GM21576 (cell line): ENCODE results near the gene SLC35F2.
"Not testable (repeated sequence)": the region's sequence is repeated elsewhere in the genome, so short reads cannot be mapped to it uniquely, and the experiment has no call there.

Experiments used
- ATAC-seq: cut with Tn5 transposase; IDR thresholded peaks from one replicate; pipeline ENCODE4 v1.9.1; 2021; ENCODE audit warnings: mild to moderate bottlenecking, moderate library complexity; ENCODE audit not compliant: unreplicated experiment

SLC35F2 gene, protein sequence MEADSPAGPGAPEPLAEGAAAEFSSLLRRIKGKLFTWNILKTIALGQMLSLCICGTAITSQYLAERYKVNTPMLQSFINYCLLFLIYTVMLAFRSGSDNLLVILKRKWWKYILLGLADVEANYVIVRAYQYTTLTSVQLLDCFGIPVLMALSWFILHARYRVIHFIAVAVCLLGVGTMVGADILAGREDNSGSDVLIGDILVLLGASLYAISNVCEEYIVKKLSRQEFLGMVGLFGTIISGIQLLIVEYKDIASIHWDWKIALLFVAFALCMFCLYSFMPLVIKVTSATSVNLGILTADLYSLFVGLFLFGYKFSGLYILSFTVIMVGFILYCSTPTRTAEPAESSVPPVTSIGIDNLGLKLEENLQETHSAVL

GRCh38 chr11:107858217-107859070 is at the start of gene SLC35F2:
SLC35F2 (minus strand) TSS chr11:107858787; CDS start chr11:107858767, 20 bp downstream.
- peak; percentile 89 for ATAC-seq

DNA sequence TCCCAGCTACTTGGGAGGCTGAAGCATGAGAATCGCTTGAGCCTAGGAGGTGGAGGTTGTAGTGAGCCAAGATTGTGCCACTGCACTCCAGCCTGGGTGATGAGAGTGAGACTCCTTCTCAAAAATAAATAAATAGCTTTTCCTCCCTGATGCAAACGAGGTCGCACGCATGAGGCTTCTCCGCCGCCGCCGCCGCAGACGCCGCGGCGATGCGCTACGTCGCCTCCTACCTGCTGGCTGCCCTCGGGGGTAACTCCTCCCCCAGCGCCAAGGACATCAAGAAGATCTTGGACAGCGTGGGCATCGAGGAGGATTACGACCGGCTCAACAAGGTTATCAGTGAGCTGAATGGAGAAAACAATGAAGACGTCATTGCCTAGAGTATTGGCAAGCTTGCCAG is 49.6 kb upstream of the SLC35F2 start:
- no peak for ATAC-seq

GRCh38 chr11:107898270-107898669 is 39.7 kb upstream of the SLC35F2 start:
- ATAC-seq, result peak; percentile 77

DNA sequence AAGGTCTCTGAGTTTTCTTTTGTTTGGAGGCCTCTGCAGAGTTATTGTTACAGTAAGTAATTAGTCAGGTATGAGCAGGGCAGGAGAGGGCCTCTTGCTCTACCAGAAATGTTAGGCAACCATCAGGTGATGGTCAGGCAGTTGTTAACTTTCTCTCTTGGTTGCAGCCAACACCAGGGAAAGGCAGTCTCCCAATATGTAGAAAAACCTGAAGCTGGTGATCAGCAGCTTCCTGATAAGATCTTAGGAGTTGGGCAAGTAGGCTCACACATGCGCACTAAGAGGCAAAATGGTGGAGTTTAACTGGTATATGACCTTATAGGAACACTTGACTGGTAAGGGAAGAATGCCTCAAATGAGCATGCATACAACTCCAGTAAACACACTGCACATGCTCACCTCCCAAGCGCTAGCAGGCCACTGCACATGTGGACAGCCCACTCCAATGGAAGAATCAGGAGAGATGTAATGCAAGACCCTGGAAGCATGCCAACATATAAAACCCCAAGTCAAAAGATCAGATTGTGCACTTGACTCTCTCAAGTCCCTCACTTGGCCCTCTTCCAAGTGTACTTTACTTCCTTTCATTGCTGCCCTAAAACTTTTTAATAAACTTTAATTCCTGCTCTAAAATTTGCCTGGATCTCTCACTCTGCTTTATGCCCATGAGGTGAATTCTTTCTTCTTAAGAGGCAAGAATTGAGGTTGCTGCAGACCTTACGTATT is 23.7 kb upstream of the SLC35F2 start:
- ATAC-seq, result no peak

- not testable (repeated sequence) for ATAC-seq
Observed at GRCh38 chr11:107881471-107881870, 22.9 kb upstream of the SLC35F2 start.

- no peak for ATAC-seq
Observed at GRCh38 chr11:107876141-107876540, 17.6 kb upstream of the SLC35F2 start.

GRCh38 chr11:107864591-107864990 is 6.0 kb upstream of the SLC35F2 start:
- ATAC-seq, result no peak

DNA sequence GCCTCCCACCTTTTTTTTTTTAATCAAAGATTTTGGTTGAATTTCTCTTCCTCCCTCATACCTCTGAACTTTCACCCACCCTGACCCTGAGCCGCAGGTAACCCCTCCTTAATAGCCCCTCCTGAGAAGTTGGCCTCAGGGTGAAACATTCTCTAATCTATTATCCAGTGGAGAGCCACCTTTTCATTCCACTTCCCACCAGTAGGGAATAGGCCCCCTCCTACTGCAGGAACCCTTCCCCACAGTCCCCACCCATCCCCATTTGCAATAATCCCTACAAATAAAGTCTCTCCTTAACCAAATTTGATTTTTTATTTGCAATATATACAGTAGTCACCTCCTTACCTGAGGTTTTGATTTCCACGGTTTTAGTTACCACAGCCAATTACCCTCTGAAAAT is 2.1 kb upstream of the SLC35F2 start:
- no peak for ATAC-seq

GRCh38 chr11:107860240-107860620 is 1.6 kb upstream of the SLC35F2 start:
- ATAC-seq, result not testable (repeated sequence)

- ATAC-seq, result no peak
Observed at GRCh38 chr11:107859459-107860239, 1.1 kb upstream of the SLC35F2 start.

DNA sequence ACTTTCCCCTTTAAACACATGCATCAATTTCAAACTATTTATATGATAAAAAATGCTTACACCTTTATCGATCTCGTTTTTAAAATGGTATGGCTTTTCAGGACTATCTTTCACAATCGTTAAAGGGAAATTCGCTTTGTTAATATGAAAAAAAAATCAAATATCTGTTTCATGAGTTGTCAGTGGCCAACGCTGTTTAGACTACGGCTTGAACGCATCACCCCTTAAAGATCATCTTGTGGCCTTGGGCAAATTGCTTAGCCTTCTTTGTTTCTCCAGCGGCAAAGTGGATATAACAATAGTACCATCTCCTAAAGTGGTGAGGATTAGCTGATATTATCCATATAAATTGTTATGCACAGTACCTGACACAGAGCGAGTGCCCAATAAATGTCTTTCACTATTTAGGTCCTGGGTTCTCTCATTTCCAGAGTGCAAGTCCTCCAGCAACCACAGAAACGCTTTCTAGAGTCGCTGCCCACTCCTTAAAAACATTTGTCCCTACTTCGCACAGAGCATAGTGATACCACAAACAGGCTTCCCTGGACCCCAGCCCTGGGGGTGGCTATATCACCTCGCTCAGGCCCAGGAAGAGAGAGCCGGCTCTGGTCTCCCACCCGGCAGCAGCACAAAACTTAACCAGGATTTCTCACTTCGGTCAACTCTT is 904 bp downstream of the SLC35F2 start:
- peak; percentile 2 for ATAC-seq

DNA sequence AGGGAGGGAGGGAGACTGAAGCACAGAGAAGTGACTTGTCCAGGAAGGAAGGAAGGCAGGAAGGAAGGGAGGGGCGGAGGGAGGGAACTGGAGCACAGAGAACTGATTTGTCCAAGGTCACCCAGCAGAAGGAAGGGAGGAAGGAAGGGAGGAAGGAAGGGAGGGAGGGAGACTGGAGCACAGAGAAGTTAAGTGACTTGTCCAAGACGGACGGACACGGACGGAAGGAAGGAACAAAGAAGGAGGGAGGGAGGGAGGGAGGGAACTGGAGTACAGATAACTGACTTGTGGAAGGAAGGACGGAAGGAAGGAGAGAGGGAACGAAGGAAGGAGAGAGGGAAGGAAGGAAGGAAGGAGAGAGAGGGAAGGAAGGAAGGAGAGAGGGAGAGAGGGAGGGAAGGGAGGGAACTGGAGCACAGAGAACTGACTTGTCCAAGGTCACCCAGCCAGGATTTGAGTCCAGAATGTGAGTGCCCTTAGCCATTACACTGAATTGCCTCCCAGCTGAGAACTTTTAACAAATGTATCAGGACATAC is 1.5 kb downstream of the SLC35F2 start:
- no peak for ATAC-seq

GRCh38 chr11:107856180-107856980 is 2.2 kb downstream of the SLC35F2 start:
- no peak for ATAC-seq

GRCh38 chr11:107853070-107853469 is 5.5 kb downstream of the SLC35F2 start:
- ATAC-seq, result no peak

DNA sequence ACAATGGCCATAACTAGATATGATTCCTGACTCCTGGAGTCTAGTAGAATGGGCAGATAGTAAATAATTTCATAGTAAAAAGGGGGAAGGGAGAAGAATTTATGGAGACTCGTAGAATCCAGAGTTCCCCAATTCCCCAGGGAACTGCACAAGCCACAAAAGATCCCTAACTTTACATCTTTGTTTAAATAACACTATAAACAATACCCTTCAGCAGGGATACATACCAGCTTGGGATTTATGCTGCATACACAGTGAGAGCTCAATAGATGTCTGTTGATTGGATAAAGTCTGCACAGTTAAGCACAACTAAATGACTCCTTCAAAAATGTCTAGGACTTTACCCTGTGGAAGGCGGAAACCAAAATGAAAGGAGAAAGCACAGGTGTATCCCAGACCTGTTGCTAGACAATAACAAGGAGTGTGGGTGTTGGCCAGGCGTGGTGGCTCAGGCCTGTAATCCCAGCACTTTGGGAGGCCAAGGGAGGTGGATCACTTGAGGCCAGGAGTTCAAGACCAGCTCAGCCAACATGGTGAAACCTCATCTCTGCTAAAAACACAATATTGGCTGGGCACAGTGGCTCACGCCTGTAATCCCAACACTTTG is 6.8 kb downstream of the SLC35F2 start:
- no peak for ATAC-seq

- no peak for ATAC-seq
Observed at GRCh38 chr11:107849790-107850189, 8.8 kb downstream of the SLC35F2 start.

DNA sequence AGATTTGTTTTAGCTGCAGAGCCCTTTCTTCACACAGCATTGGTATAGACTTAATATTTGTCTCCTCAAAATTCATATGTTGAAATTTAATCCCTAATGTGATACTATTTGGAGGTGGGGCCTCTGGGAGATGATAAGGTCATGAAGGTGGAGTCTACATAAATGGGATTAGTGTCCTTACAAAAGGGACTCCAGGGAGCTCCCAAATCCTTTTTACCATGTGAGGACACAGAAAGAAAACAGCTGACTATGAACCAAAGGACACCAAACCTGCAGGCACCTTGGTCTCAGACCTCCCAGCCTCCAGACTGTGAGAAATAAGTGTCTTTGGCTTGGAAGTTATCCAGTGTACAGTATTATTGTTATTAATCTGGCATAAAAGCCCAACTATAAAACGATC is 10.2 kb downstream of the SLC35F2 start:
- no peak for ATAC-seq

- no peak for ATAC-seq
Observed at GRCh38 chr11:107847184-107847583, 11.4 kb downstream of the SLC35F2 start.

- ATAC-seq, result no peak
Observed at GRCh38 chr11:107844041-107844440, 14.5 kb downstream of the SLC35F2 start.
